WTC11 (cell line): Measurements from ENCODE around the gene TMF1. TPM values are rescaled to one million over a fixed set of nuclear protein-coding genes. Genes with fewer than 3 reads are reported as not detected.

ENCODE experiments used
- ATAC-seq: fragments of 200-7000 bp; cut with Tn5 transposase; 2 replicates; pipeline ENCODE4 v1.10.0; 2021; ENCODE audit warnings: mild to moderate bottlenecking, moderate library complexity
- CTCF ChIA-PET: fragments of 300-600 bp; sonication (Branson Sonifier 250); formaldehyde crosslinking; loops from one replicate; lab custom pipeline; 2021; ENCODE audit warnings: antibody characterized with exemption; lab: Charles Lee
- POLR2A ChIA-PET: fragments of 350-600 bp; sonication (Branson Sonifier 250); formaldehyde crosslinking; loops from one replicate; lab custom pipeline; 2021; ENCODE audit warnings: antibody characterized with exemption; lab: Charles Lee
- DNase-seq: peaks from one replicate; pipeline ENCODE4 v3.0.0; 2021; ENCODE audit warnings: low spot score
- H3K27ac Mint-ChIP-seq: 2 replicates; pipeline ENCODE4 v1.8.0; 2021; ENCODE audit warnings: mixed read lengths
- H3K27me3 Mint-ChIP-seq: 2 replicates; pipeline ENCODE4 v1.8.0; 2021; ENCODE audit warnings: low read depth, mild to moderate bottlenecking, moderate library complexity, mixed read lengths
- H3K36me3 Mint-ChIP-seq: 2 replicates; pipeline ENCODE4 v1.8.0; 2021; ENCODE audit warnings: mixed read lengths
- H3K4me1 Mint-ChIP-seq: 2 replicates; pipeline ENCODE4 v1.8.0; 2022; ENCODE audit warnings: mixed read lengths
- H3K4me3 Mint-ChIP-seq: 2 replicates; pipeline ENCODE4 v1.8.0; 2021; ENCODE audit warnings: mild to moderate bottlenecking, moderate library complexity, mixed read lengths
- H3K9me3 Mint-ChIP-seq: 2 replicates; pipeline ENCODE4 v1.8.0; 2021; ENCODE audit warnings: mixed read lengths
- ATF1 ChIP-seq: sonication (generic); formaldehyde crosslinking; IDR thresholded peaks from 2 replicates; pipeline ENCODE4 v1.8.1; 2023; ENCODE audit warnings: mild to moderate bottlenecking, moderate library complexity, missing genetic modification reagents
- ATF2 ChIP-seq: sonication (generic); formaldehyde crosslinking; IDR thresholded peaks from 2 replicates; pipeline ENCODE4 v1.8.1; 2022; ENCODE audit warnings: low read depth, missing genetic modification reagents, borderline replicate concordance
- CREM ChIP-seq: sonication (generic); formaldehyde crosslinking; IDR thresholded peaks from 2 replicates; pipeline ENCODE4 v1.8.1; 2022; ENCODE audit warnings: mild to moderate bottlenecking, missing genetic modification reagents, moderate library complexity
- CTCF ChIP-seq: fragments of 200-600 bp; IDR thresholded peaks from 2 replicates; pipeline ENCODE4 v1.8.0; 2022; ENCODE audit warnings: antibody characterized with exemption
- EMX1 ChIP-seq: fragments of 250-450 bp; sonication (Bioruptor Pico); IDR thresholded peaks from 2 replicates; pipeline ENCODE4 v1.8.0; 2021; ENCODE audit warnings: mild to moderate bottlenecking
- FOXK1 ChIP-seq: sonication (generic); formaldehyde crosslinking; IDR thresholded peaks from 2 replicates; pipeline ENCODE4 v1.8.0; 2022; ENCODE audit warnings: mild to moderate bottlenecking, moderate library complexity, missing genetic modification reagents
- GABPB1 ChIP-seq: sonication (generic); formaldehyde crosslinking; IDR thresholded peaks from 2 replicates; pipeline ENCODE4 v1.8.1; 2023; ENCODE audit warnings: mild to moderate bottlenecking, missing genetic modification reagents
- MLX ChIP-seq: sonication (generic); formaldehyde crosslinking; IDR thresholded peaks from 2 replicates; pipeline ENCODE4 v1.8.1; 2023; ENCODE audit warnings: mild to moderate bottlenecking, missing genetic modification reagents, moderate library complexity
- PRRX2 ChIP-seq: fragments of 250-450 bp; sonication (Bioruptor Pico); IDR thresholded peaks from 2 replicates; pipeline ENCODE4 v1.8.0; 2021; ENCODE audit warnings: mild to moderate bottlenecking
- SMAD4 ChIP-seq: sonication (generic); formaldehyde crosslinking; IDR thresholded peaks from 2 replicates; pipeline ENCODE4 v1.8.0; 2022; ENCODE audit warnings: mild to moderate bottlenecking, missing genetic modification reagents
- USF1 ChIP-seq: sonication (generic); formaldehyde crosslinking; IDR thresholded peaks from 2 replicates; pipeline ENCODE4 v1.8.0; 2022; ENCODE audit warnings: mild to moderate bottlenecking, missing genetic modification reagents
- USF2 ChIP-seq: sonication (generic); formaldehyde crosslinking; IDR thresholded peaks from 2 replicates; pipeline ENCODE4 v1.8.1; 2023; ENCODE audit warnings: mild to moderate bottlenecking, missing genetic modification reagents, moderate library complexity
- ZNF219 ChIP-seq: sonication (generic); formaldehyde crosslinking; IDR thresholded peaks from 2 replicates; pipeline ENCODE4 v1.8.0; 2023; ENCODE audit warnings: missing genetic modification reagents, mild to moderate bottlenecking, borderline replicate concordance
- ZNF396 ChIP-seq: fragments of 250-450 bp; sonication (Bioruptor Pico); IDR thresholded peaks from 2 replicates; pipeline ENCODE4 v1.8.0; 2021; ENCODE audit warnings: mild to moderate bottlenecking, moderate library complexity, borderline replicate concordance
- ZNF425 ChIP-seq: fragments of 250-450 bp; sonication (Bioruptor Pico); conservative IDR thresholded peaks from 2 replicates; pipeline ENCODE4 v1.9.0; 2021; ENCODE audit warnings: mild to moderate bottlenecking
- ZNF512 ChIP-seq: sonication (generic); formaldehyde crosslinking; IDR thresholded peaks from 2 replicates; pipeline ENCODE4 v1.8.1; 2022; ENCODE audit warnings: missing genetic modification reagents, borderline replicate concordance
- ZNF671 ChIP-seq: fragments of 250-450 bp; sonication (Bioruptor Pico); IDR thresholded peaks from 2 replicates; pipeline ENCODE4 v1.8.0; 2021; ENCODE audit warnings: mild to moderate bottlenecking
- ZSCAN18 ChIP-seq: fragments of 250-450 bp; sonication (Bioruptor Pico); IDR thresholded peaks from 2 replicates; pipeline ENCODE4 v2.1.2; 2022; ENCODE audit warnings: mild to moderate bottlenecking, moderate library complexity
- total RNA-seq: library from RNA; stranded (reverse); gene quantifications from 3 replicates; pipeline ENCODE4 v1.2.3, GENCODE V29; 2021

The TMF1 gene
- total RNA-seq, 1 experiment from 2014 or later = 23.9 TPM

- TF ChIP-seq ZSCAN18 (CRISPR knock-in tag) = peak; percentile 82; the same call in 1 of the 2 replicates
Observed at GRCh38 chr3:69008980-69009379, 43.2 kb downstream of the TMF1 start (continued).

- CTCF ChIA-PET = interaction anchor here (1.0 kb wide), 1 partner anchor 13 kb away, joined by 3 read pairs; no protein-coding TSS in a partner anchor
- peaks cover 30% of the 10 kb centered on the region for H3K4me1 Mint-ChIP-seq
- ATAC-seq = no peak
- TF ChIP-seq SMAD4 (CRISPR knock-in tag) (no peak), EMX1 (CRISPR knock-in tag) (no peak), ATF1 (no peak), ZNF671 (no peak), ZNF396 (no peak), MLX (CRISPR knock-in tag) (no peak), CTCF (no peak)
- TF ChIP-seq, all 79 proteins: peak for 0
- H3K36me3 Mint-ChIP-seq = peaks cover 58% of the 10 kb centered on the region
- no peaks in the 10 kb centered on the region for H3K9me3 Mint-ChIP-seq
- no peak overlapping the region for H3K4me3 Mint-ChIP-seq
- POLR2A ChIA-PET = no interaction called here
- DNase-seq = no peak
- no peaks in the 10 kb centered on the region for H3K27me3 Mint-ChIP-seq
- no peak overlapping the region for H3K27ac Mint-ChIP-seq
Observed at GRCh38 chr3:69005791-69006482, 46.2 kb downstream of the TMF1 start.

GRCh38 chr3:69005071-69005790 lies 46.9 kb downstream of the TMF1 start:
- Mint-ChIP-seq H3K36me3 (peaks cover 57% of the 10 kb centered on the region), H3K9me3 (no peaks in the 10 kb centered on the region), H3K4me3 (no peak overlapping the region), H3K4me1 (peaks cover 23% of the 10 kb centered on the region), H3K27me3 (no peaks in the 10 kb centered on the region), H3K27ac (peak overlapping the region; percentile 0; the same call in 1 of the 2 replicates)
- ChIA-PET CTCF (interaction anchor here (1.0 kb wide), 1 partner anchor 14 kb away, joined by 3 read pairs; no protein-coding TSS in a partner anchor), POLR2A (no interaction called here)
- no peak for ATAC-seq
- DNase-seq = no peak
- TF ChIP-seq FOXK1 (CRISPR knock-in tag) (no peak), USF2 (CRISPR knock-in tag) (no peak), ZNF512 (CRISPR knock-in tag) (no peak), ATF2 (CRISPR knock-in tag) (no peak), ZNF425 (CRISPR knock-in tag) (no peak), GABPB1 (no peak), ZSCAN18 (CRISPR knock-in tag) (no peak), CREM (CRISPR knock-in tag) (no peak), PRRX2 (CRISPR knock-in tag) (no peak), USF1 (CRISPR knock-in tag) (no peak), ZNF219 (CRISPR knock-in tag) (no peak)
